IMR-90 (cell line): ENCODE measurements around the gene STRA6. TPM values are rescaled to one million over a fixed set of nuclear protein-coding genes. Genes with fewer than 3 reads are reported as not detected.

Experiments
- ATAC-seq: fragments of 200-7000 bp; cut with Tn5 transposase; 2 replicates; pipeline ENCODE4 v1.9.1; 2020; ENCODE audit warnings: low read depth, mild to moderate bottlenecking, moderate library complexity
- BruUV-seq: library from RNA; stranded (reverse); fragments of 400-500 nt; replicated peaks from 2 replicates; lab custom pipeline; 2021; lab: Mats Ljungman, UMichigan
- CTCF ChIA-PET: fragments of 300-600 bp; formaldehyde crosslinking; extraction: SDS; loops from one replicate; lab custom pipeline; 2021; ENCODE audit warnings: antibody characterized with exemption; lab: Yijun Ruan, JAX
- POLR2A ChIA-PET: fragments of 300-600 bp; sonication (Branson Sonifier 250); formaldehyde crosslinking; loops from one replicate; lab custom pipeline; 2022; ENCODE audit warnings: antibody characterized with exemption; ENCODE audit not compliant: unreplicated experiment; lab: Charles Lee
- DNase-seq: peaks from one replicate; pipeline ENCODE4 v3.0.0; 2013
- H2AFZ ChIP-seq: replicated peaks from 2 replicates; pipeline ENCODE3; 2013; ENCODE audit warnings: low read length, mild to moderate bottlenecking; ENCODE audit not compliant: poor library complexity
- H2AK5ac ChIP-seq: 2 replicates; pipeline ENCODE4 v1.6.1; 2013; ENCODE audit warnings: low read depth, low read length, inconsistent platforms
- H2AK9ac ChIP-seq: replicated peaks from 2 replicates; pipeline ENCODE3; 2013; ENCODE audit warnings: mild to moderate bottlenecking, low read depth, low read length, moderate library complexity; ENCODE audit not compliant: poor library complexity
- H2BK120ac ChIP-seq: 2 replicates; pipeline ENCODE4 v1.6.1; 2013; ENCODE audit warnings: low read depth, low read length, inconsistent platforms
- H2BK15ac ChIP-seq: 3 replicates; pipeline ENCODE4 v1.6.1; 2013; ENCODE audit warnings: low read depth, low read length, inconsistent platforms
- H2BK20ac ChIP-seq: 2 replicates; pipeline ENCODE4 v1.6.1; 2013; ENCODE audit warnings: low read depth, mild to moderate bottlenecking, inconsistent platforms, low read length, moderate library complexity
- H2BK5ac ChIP-seq: 2 replicates; pipeline ENCODE4 v1.6.1; 2013; ENCODE audit warnings: mild to moderate bottlenecking, low read depth, low read length, inconsistent platforms; ENCODE audit not compliant: poor library complexity, severe bottlenecking
- H3K14ac ChIP-seq: replicated peaks from 2 replicates; pipeline ENCODE4 v1.6.1; 2013; ENCODE audit warnings: low read depth, low read length, inconsistent platforms
- H3K18ac ChIP-seq: 2 replicates; pipeline ENCODE4 v1.6.1; 2013; ENCODE audit warnings: low read depth, low read length, control low read depth
- H3K23ac ChIP-seq: 2 replicates; pipeline ENCODE4 v1.6.1; 2013; ENCODE audit warnings: low read depth, low read length, inconsistent platforms
- H3K27ac ChIP-seq: 2 replicates; pipeline ENCODE4 v1.5.1; 2013; ENCODE audit warnings: mild to moderate bottlenecking, control low read depth, low read length; ENCODE audit not compliant: insufficient read depth
- H3K27me3 ChIP-seq: 2 replicates; pipeline ENCODE4 v1.6.1; 2013; ENCODE audit warnings: low read length; ENCODE audit not compliant: control insufficient read depth, insufficient read depth
- H3K36me3 ChIP-seq: 2 replicates; pipeline ENCODE4 v1.6.1; 2013; ENCODE audit warnings: low read length, mixed read lengths; ENCODE audit not compliant: control insufficient read depth, insufficient read depth
- H3K4ac ChIP-seq: 2 replicates; pipeline ENCODE4 v1.6.1; 2013; ENCODE audit warnings: low read depth, low read length, inconsistent platforms
- H3K4me1 ChIP-seq: 2 replicates; pipeline ENCODE4 v1.6.1; 2013; ENCODE audit warnings: low read length, mixed read lengths; ENCODE audit not compliant: control insufficient read depth, insufficient read depth
- H3K4me2 ChIP-seq: 2 replicates; pipeline ENCODE4 v1.6.1; 2013; ENCODE audit warnings: low read depth, mild to moderate bottlenecking, control low read depth, low read length, moderate library complexity
- H3K4me3 ChIP-seq: 2 replicates; pipeline ENCODE4 v1.5.1; 2013; ENCODE audit warnings: low read depth, mild to moderate bottlenecking, control low read depth, low read length, moderate library complexity; ENCODE audit not compliant: insufficient read depth
- H3K56ac ChIP-seq: 2 replicates; pipeline ENCODE4 v1.6.1; 2013; ENCODE audit warnings: low read length, inconsistent platforms; ENCODE audit not compliant: insufficient read depth; ENCODE audit errors: extremely low read depth
- H3K79me1 ChIP-seq, 2 experiments: 2 replicates each; pipeline ENCODE4 v1.6.1; 2013; ENCODE audit warnings: low read length in 2 of 2, inconsistent platforms in 1 of 2, low read depth in 1 of 2
- H3K9ac ChIP-seq: 2 replicates; pipeline ENCODE4 v1.6.1; 2013; ENCODE audit warnings: low read depth, low read length, control low read depth
- H3K9me1 ChIP-seq: 2 replicates; pipeline ENCODE4 v1.6.1; 2013; ENCODE audit warnings: low read length, inconsistent platforms; ENCODE audit not compliant: insufficient read depth
- H3K9me3 ChIP-seq: 2 replicates; pipeline ENCODE4 v1.6.1; 2013; ENCODE audit warnings: low read length; ENCODE audit not compliant: control insufficient read depth, insufficient read depth
- H4K20me1 ChIP-seq: 2 replicates; pipeline ENCODE4 v1.6.1; 2013; ENCODE audit warnings: low read length, inconsistent platforms; ENCODE audit not compliant: insufficient read depth
- H4K5ac ChIP-seq: 2 replicates; pipeline ENCODE4 v1.6.1; 2013; ENCODE audit warnings: mild to moderate bottlenecking, low read depth, low read length, control low read depth
- H4K8ac ChIP-seq, 2 experiments: 2 replicates each; pipeline ENCODE4 v1.6.1; 2013; ENCODE audit warnings: low read depth in 2 of 2, low read length in 2 of 2, control low read depth in 1 of 2, inconsistent platforms in 1 of 2
- H4K91ac ChIP-seq: 2 replicates; pipeline ENCODE4 v1.6.1; 2013; ENCODE audit warnings: low read depth, low read length, inconsistent platforms; ENCODE audit not compliant: insufficient read depth
- MXI1 ChIP-seq: IDR thresholded peaks from 2 replicates; pipeline ENCODE4 v1.6.1; 2012; ENCODE audit warnings: low read depth, mild to moderate bottlenecking, low read length, moderate library complexity, borderline replicate concordance
- RFX5 ChIP-seq: IDR thresholded peaks from 2 replicates; pipeline ENCODE4 v1.8.0; 2012; ENCODE audit warnings: low read depth, mild to moderate bottlenecking, low read length, moderate library complexity
- WGBS, 2 experiments: methylation state at CpG; one replicate each; pipeline versions ENCODE4 v1.1.5 to v1.1.7; 2013; ENCODE audit warnings: missing lambda C conversion rate in 2 of 2; ENCODE audit not compliant: insufficient read length in 1 of 2; ENCODE audit errors: extremely low coverage in 2 of 2; 5-methylcytosine and 5-hydroxymethylcytosine counted together
- dilution Hi-C: fragments of 300-500 bp; cut with HindIII; formaldehyde crosslinking; loops from one replicate; pipeline ENCODE4 v1.14.3; 2018; ENCODE audit warnings: low sequenced_read_pairs; ENCODE audit not compliant: unreplicated experiment
- in situ Hi-C: fragments of 300-500 bp; cut with MboI; formaldehyde crosslinking; loops from 3 replicates; pipeline ENCODE4 v1.14.3; 2019; ENCODE audit warnings: low sequenced_read_pairs, inconsistent platforms, mixed read lengths
- intact Hi-C: fragments of 100-400 bp; cut with micrococcal nuclease; formaldehyde crosslinking; loops from 2 replicates; pipeline ENCODE4 v1.10.0; 2022
- polyA plus RNA-seq, 3 experiments: library from polyadenylated mRNA; depleted of rRNA; stranded (reverse); fragments of >200 nt; gene quantifications; 2 replicates each; pipeline ENCODE4 v1.2.3, GENCODE V29; 2012; ENCODE audit warnings: low replicate concordance in 1 of 3
- total RNA-seq: library from RNA; depleted of rRNA; stranded (reverse); fragments of >200 nt; gene quantifications from 2 replicates; pipeline ENCODE4 v1.2.3, GENCODE V29; 2012

Gene STRA6
- total and polyA plus RNA-seq, 2 of the 4 experiments (the other 2 are of a cell fraction): 0.17 TPM; not detected in 1

- peaks cover 14% of the 10 kb centered on the region for H3K27me3 ChIP-seq
- no peak overlapping the region for H2BK15ac ChIP-seq
- H2AK5ac ChIP-seq: no peak overlapping the region
- no peaks in the 10 kb centered on the region for H3K79me1 ChIP-seq
- no peak overlapping the region for H3K14ac ChIP-seq
- H3K27ac ChIP-seq: no peak overlapping the region
- no peak overlapping the region for H4K91ac ChIP-seq
- ATAC-seq (no peak), DNase-seq (no peak)
- H3K4me3 ChIP-seq: no peak overlapping the region
- no peak overlapping the region for H2BK5ac ChIP-seq
- H3K4me1 ChIP-seq: peaks cover 12% of the 10 kb centered on the region
- no peaks in the 10 kb centered on the region for H3K9me3 ChIP-seq
- peaks cover 18% of the 10 kb centered on the region for H3K9me1 ChIP-seq
- H3K23ac ChIP-seq: no peak overlapping the region
- ChIA-PET CTCF (no interaction called here), POLR2A (no interaction called here)
- dilution Hi-C loops (no loop called here), intact Hi-C loops (no loop called here), in situ Hi-C loops (no loop called here)
- TF ChIP-seq RFX5: peak; percentile 86
- no peak for TF ChIP-seq MXI1
- no peak overlapping the region for H3K18ac ChIP-seq
- H3K56ac ChIP-seq: no peak overlapping the region
- H4K20me1 ChIP-seq: peaks cover 8% of the 10 kb centered on the region; the same call in 1 of the 2 replicates
- no peak overlapping the region for H4K8ac ChIP-seq
- no peaks in the 10 kb centered on the region for H3K36me3 ChIP-seq
- H2AFZ ChIP-seq: no peak overlapping the region
- no peak overlapping the region for H3K9ac ChIP-seq
- no peak overlapping the region for H3K4ac ChIP-seq
- no peak overlapping the region for H4K5ac ChIP-seq
- H2AK9ac ChIP-seq: no peak overlapping the region
- no TSS peak for BruUV-seq
- no peak overlapping the region for H2BK20ac ChIP-seq
- no peak overlapping the region for H3K4me2 ChIP-seq
- no peak overlapping the region for H2BK120ac ChIP-seq
- no CpG with 5 or more reads among the region's 3 CpGs for WGBS, 2 experiments
These were observed 10.8 kb downstream of the STRA6 start for GRCh38 chr15:74191798-74192197.
